Central memory CD8-positive, alpha-beta T cell (primary cell): ENCODE measurements around the gene DHX38.
A peak's percentile ranks its signal among the peaks of the same experiment; 100 is the strongest.

Experiments
- ATAC-seq: fragments of 150-1000 bp; cut with Tn5 transposase; replicated peaks from 2 replicates; pipeline ENCODE4 v1.10.0; 2022; ENCODE audit warnings: mild to moderate bottlenecking, moderate FRiP score, moderate number of reproducible peaks; ENCODE audit not compliant: poor library complexity, severe bottlenecking; ENCODE audit errors: extremely low read depth
- DNase-seq, 2 donors: peaks; one replicate each; pipeline ENCODE4 v3.0.0; 2021; ENCODE audit warnings: low spot score in 2 of 2
- H3K27ac Mint-ChIP-seq: one replicate; pipeline ENCODE4 v1.8.0; 2022; ENCODE audit warnings: low read depth, mild to moderate bottlenecking, moderate library complexity, mixed read lengths
- H3K27me3 Mint-ChIP-seq: one replicate; pipeline ENCODE4 v1.8.0; 2022; ENCODE audit warnings: mixed read lengths
- H3K36me3 Mint-ChIP-seq: one replicate; pipeline ENCODE4 v1.8.0; 2022; ENCODE audit warnings: mild to moderate bottlenecking, moderate library complexity, mixed read lengths; ENCODE audit not compliant: insufficient read depth
- H3K4me1 Mint-ChIP-seq: one replicate; pipeline ENCODE4 v1.8.0; 2022; ENCODE audit warnings: mixed read lengths
- H3K4me3 Mint-ChIP-seq: one replicate; pipeline ENCODE4 v1.8.0; 2022; ENCODE audit warnings: mild to moderate bottlenecking, moderate library complexity, mixed read lengths
- H3K9me3 Mint-ChIP-seq: one replicate; pipeline ENCODE4 v1.8.0; 2022; ENCODE audit warnings: mixed read lengths

Gene DHX38

DNA sequence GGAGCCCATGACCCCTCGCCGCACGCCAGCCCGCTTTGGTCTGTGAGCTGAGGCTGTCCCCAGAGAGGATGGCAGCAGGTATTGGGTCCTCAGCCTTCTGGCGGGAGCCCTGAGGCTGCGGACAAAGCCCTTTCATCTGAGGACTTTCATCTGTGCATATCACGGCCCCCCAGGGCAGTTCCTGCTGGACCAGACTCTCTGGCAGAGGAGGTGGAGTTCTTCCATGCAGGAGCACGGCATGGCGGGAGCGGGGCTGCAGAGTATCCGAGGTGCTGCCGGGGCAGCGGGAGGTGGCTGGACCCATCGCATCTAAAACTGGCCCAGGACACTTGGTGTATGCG is 18.8 kb downstream of the DHX38 start:
- DNase-seq (no peak), ATAC-seq (no peak)
- Mint-ChIP-seq H3K27me3 (no peaks in the 10 kb centered on the region), H3K36me3 (peaks cover 45% of the 10 kb centered on the region), H3K4me3 (no peak overlapping the region), H3K27ac (no peak overlapping the region), H3K4me1 (no peaks in the 10 kb centered on the region), H3K9me3 (no peaks in the 10 kb centered on the region)

DNA sequence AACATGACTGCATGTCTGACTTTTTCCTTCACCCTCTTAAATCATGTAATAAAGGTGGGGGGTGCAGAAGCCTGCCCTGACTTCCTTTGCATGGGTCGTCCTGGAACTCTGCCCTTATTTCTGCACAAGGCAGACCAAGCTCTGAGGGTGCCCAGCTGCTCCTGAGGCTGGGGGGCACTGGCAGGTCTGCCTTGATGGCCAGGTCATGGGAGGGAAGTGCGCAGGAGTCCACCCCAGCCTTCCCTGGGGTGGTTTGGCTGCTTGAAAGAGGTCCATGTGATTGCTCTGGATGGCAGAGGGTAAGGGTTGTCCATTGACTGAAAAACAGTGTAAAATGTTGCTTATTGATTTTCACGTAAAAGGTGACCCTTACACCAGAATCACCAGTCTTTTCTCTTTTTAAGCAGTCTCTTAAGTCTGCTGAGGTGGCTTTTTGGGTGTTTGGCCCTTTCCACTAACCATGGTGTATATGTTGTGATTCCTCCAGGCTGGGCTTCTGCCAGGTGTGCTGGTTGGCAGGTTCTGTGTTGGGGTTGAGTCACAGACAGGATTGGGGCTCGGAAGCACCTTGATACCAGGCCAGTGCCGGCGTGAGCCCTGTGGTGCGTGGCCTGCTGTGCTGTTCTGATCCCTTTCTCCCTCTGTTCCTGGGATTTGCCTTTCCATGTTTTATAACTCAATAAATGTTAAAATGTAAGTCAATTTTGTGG is 19.4 kb downstream of the DHX38 start:
- H3K4me1 Mint-ChIP-seq = no peaks in the 10 kb centered on the region
- no peak overlapping the region for H3K4me3 Mint-ChIP-seq
- no peaks in the 10 kb centered on the region for H3K9me3 Mint-ChIP-seq
- H3K27me3 Mint-ChIP-seq = no peaks in the 10 kb centered on the region
- H3K27ac Mint-ChIP-seq = no peak overlapping the region
- ATAC-seq (no peak), DNase-seq (no peak)
- peaks cover 38% of the 10 kb centered on the region for H3K36me3 Mint-ChIP-seq

GRCh38 chr16:72113616-72113945 is 19.9 kb downstream of the DHX38 start:
- Mint-ChIP-seq H3K9me3 (no peaks in the 10 kb centered on the region), H3K27me3 (no peaks in the 10 kb centered on the region), H3K4me3 (no peak overlapping the region), H3K36me3 (peaks cover 37% of the 10 kb centered on the region), H3K4me1 (no peaks in the 10 kb centered on the region), H3K27ac (no peak overlapping the region)
- no peak for DNase-seq
- no peak for ATAC-seq

DNA sequence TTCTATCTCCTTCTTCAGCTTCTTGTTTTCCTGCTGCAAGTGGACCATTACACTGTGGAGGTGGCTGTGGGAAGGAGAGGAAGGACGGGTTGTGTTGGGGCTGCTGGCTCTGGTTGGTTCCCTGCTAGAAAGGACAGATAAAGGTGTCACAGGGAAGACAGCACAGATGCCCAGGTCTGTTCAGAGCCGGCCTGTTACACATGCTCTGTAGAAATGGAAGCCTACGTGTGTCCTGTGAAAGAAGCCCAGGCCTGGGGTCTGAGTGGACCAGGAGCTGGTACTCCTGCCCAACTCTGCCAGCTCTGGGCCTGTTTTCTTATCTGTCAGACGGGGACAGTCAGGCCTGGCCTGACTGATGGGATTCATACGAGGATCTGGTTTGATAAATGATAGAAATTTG is 26.4 kb downstream of the DHX38 start:
- H3K36me3 Mint-ChIP-seq = no peaks in the 10 kb centered on the region
- H3K9me3 Mint-ChIP-seq = no peaks in the 10 kb centered on the region
- ATAC-seq (no peak), DNase-seq (no peak)
- no peaks in the 10 kb centered on the region for H3K27me3 Mint-ChIP-seq
- no peak overlapping the region for H3K27ac Mint-ChIP-seq
- no peaks in the 10 kb centered on the region for H3K4me1 Mint-ChIP-seq
- H3K4me3 Mint-ChIP-seq = no peak overlapping the region

DNA sequence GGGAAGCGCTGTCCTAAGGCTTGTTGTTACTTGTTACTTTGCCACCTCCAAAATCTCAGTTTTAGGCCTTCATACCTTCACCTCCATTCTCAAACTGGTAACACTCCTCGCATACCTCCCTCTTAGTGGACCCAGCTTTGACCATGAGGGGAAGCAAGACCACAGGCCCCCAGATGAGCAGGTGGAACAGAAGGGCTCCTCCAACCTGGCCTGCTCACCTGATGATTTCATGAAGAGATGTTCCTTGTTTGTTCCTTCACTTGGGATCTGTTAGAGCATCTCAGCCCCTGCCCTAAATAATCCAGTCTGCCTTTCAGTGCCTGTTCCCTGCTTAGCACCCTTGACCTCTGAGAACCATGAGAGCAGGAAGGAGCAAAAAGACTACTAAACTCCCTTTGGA is 28.7 kb downstream of the DHX38 start:
- no peak overlapping the region for H3K4me3 Mint-ChIP-seq
- H3K36me3 Mint-ChIP-seq = no peaks in the 10 kb centered on the region
- H3K27ac Mint-ChIP-seq = no peak overlapping the region
- DNase-seq (no peak), ATAC-seq (no peak)
- H3K9me3 Mint-ChIP-seq = no peaks in the 10 kb centered on the region
- H3K4me1 Mint-ChIP-seq = peaks cover 6% of the 10 kb centered on the region
- no peaks in the 10 kb centered on the region for H3K27me3 Mint-ChIP-seq

DNA sequence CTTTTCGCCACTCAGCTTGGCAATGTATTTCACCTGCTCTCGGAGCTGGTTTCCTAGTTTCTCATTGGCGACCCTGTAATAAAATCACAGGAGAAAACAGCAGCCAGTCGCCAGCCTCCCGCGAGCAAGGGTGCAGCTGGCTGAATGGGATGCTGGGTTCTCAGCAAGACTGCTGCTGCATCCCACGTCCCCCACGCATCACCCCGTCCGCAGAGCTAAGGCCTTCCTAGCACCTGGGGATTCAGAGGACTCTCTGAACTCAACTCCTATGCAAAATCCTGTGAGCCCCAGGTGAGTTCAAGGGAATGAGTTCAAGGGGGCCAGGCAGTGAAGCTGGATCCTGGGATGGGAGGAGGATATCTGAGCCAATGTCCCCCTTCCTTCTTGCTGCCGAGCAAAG is 29.3 kb downstream of the DHX38 start:
- Mint-ChIP-seq H3K4me3 (no peak overlapping the region), H3K27me3 (no peaks in the 10 kb centered on the region), H3K36me3 (no peaks in the 10 kb centered on the region), H3K4me1 (peaks cover 6% of the 10 kb centered on the region), H3K27ac (no peak overlapping the region), H3K9me3 (no peaks in the 10 kb centered on the region)
- ATAC-seq (no peak), DNase-seq (no peak)

DNA sequence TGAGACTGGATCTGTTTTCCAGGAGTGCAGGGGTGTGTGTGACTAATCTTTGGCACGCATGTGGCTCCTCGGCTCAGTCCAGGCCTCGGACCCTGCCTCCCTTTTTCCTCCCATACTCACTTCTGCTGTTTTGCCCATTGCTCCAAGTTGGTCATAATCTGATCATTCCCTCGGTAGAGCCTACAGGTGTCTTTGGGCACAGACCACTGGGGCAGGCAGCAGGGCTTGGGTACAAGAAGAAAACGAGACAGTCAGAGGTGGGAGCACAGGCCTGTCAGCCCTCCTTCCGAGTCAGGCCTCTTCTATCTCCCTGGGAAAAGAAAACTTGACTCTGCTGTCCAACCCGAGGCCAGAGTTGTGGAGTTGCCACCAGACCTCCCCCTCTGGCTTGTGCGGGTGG is 29.8 kb downstream of the DHX38 start:
- Mint-ChIP-seq H3K36me3 (no peaks in the 10 kb centered on the region), H3K4me1 (peaks cover 6% of the 10 kb centered on the region), H3K9me3 (no peaks in the 10 kb centered on the region), H3K27me3 (peaks cover 3% of the 10 kb centered on the region), H3K27ac (no peak overlapping the region), H3K4me3 (no peak overlapping the region)
- ATAC-seq (no peak), DNase-seq (no peak)

DNA sequence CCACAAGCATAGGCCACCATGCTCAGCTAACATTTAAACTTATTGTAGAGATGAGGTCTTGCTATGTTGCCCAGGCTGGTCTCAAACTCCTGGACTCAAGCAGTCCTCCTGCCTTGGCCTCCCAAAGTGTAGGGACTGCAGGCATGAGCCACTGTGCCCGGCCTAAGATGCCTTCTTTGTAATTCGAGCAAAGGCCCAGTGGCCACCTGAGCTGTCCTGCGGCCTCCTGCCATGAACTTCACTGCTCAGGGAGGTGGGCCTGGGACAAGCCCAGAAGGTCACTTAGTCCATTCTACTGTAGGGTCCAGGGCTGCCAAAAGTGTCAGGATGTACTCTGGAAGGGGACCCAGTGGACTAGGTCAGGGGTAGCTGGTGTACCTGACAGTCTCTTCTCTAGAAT is 30.5 kb downstream of the DHX38 start:
- no peaks in the 10 kb centered on the region for H3K9me3 Mint-ChIP-seq
- peaks cover 6% of the 10 kb centered on the region for H3K4me1 Mint-ChIP-seq
- DNase-seq (no peak), ATAC-seq (no peak)
- no peak overlapping the region for H3K4me3 Mint-ChIP-seq
- H3K36me3 Mint-ChIP-seq = no peaks in the 10 kb centered on the region
- no peak overlapping the region for H3K27ac Mint-ChIP-seq
- peaks cover 10% of the 10 kb centered on the region for H3K27me3 Mint-ChIP-seq

DNA sequence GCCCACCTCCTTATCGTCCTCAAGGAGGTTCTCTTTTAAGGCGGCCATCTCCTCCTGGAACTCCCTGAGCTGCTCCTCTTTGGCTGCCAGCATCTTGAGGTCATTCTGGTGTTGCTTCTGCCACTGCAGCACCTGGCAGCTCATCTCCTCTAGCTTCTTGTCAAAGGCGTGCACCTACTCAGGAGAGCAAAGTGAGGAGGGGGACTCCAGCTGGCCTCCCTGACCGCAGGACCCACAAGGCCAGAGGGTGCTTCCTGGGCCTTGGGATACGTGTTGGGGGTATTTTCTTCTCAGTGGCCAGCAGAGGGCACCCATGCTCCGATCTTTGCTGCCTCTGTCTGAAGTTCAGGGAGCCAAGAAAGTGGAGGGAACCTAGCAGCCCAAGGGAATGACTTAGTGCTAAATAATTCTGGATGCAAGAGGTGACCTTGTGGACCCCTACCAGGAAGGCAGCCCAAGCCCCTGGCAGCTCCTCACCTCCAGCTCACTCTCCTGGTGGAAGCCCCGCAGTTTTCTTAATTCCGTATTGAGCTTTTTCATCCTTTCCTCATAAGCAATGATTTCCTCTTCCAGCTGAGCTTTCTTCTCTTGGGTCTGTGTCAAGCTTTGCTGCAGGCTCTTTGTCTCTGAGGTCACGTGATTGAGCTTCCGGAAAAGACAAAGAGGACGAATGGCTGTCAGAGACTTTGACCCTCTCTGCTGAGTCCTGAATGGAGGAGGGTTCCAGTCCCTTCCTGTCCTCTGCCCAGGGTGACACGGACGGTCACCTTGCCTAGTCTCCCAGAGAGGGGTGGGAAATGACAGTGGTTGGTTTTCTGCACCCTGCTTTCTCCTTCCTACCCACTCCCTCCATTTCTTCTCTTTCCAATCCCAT is 31.4 kb downstream of the DHX38 start:
- no peak for ATAC-seq
- Mint-ChIP-seq H3K4me3 (no peak overlapping the region), H3K27ac (no peak overlapping the region), H3K36me3 (no peaks in the 10 kb centered on the region), H3K4me1 (peaks cover 6% of the 10 kb centered on the region), H3K27me3 (peaks cover 13% of the 10 kb centered on the region), H3K9me3 (no peaks in the 10 kb centered on the region)
- DNase-seq = peak in 1 of 2 donors; percentile 50

DNA sequence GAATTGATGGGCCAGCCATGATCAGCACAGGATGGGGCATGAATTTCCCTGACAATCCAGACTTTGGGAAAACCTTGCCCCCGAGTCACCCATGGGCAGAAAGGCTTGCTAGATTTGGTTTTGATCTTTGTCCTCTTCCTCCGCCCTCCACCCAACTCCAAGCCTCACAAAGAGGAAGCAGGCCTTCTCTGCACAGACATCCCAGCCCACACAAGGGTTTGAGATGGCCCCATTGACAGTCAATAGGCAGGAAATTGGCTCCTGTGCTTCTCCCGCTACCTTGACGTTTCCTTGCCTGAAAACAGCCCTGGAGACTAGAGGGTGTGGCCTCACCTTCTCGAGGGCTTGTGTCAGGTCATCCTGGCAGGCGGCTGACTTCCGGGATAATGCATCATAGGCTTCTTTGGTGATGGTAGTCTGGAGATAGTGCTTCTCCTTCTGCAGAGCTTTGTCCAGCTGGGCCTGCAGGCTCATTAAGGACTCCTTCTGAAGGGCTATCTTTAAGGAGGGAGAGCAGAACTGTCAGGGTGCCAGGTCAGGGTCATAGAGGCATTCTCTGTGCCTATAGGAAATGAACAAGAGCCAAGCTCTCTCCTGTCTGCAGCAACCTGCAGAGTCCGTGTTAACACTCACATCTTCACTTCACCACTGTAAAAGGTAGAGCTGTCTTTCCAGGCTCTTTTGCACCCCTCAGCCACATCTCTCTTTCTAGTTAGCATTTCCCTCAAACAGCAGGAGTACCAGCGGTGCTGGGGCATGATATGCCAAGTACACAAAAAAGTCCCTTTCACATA is 32.2 kb downstream of the DHX38 start:
- peaks cover 6% of the 10 kb centered on the region for H3K4me1 Mint-ChIP-seq
- no peak overlapping the region for H3K4me3 Mint-ChIP-seq
- H3K27ac Mint-ChIP-seq = no peak overlapping the region
- no peak for ATAC-seq
- peaks cover 13% of the 10 kb centered on the region for H3K27me3 Mint-ChIP-seq
- no peak for DNase-seq
- H3K9me3 Mint-ChIP-seq = no peaks in the 10 kb centered on the region
- no peaks in the 10 kb centered on the region for H3K36me3 Mint-ChIP-seq

- Mint-ChIP-seq H3K36me3 (no peaks in the 10 kb centered on the region), H3K9me3 (no peaks in the 10 kb centered on the region), H3K27me3 (peaks cover 13% of the 10 kb centered on the region), H3K27ac (no peak overlapping the region), H3K4me3 (no peak overlapping the region), H3K4me1 (peaks cover 6% of the 10 kb centered on the region)
- ATAC-seq = no peak
- no peak for DNase-seq
Observed at GRCh38 chr16:72126429-72126765, 32.8 kb downstream of the DHX38 start.

DNA sequence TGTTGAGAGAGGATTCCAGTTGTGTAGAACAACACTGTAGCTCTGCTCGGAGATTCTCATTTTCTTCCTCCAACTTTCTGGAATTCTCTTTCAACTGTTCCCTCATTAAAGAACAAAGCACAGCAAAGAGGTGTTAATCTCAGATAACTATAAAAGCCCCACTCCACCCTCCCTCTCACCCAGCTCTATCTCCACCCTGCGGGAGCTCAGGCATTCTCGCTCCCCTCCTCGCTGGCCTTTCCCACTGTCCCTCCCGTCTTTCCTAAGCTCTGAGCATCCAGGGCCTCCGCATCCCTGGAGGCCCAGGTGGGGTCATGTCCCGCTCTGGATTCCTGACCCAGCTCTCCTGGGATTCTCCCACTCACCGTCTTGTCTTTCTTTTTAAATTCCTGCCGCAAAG is 35.1 kb downstream of the DHX38 start:
- Mint-ChIP-seq H3K27me3 (peaks cover 13% of the 10 kb centered on the region), H3K9me3 (no peaks in the 10 kb centered on the region), H3K4me1 (peaks cover 6% of the 10 kb centered on the region), H3K27ac (no peak overlapping the region), H3K4me3 (no peak overlapping the region), H3K36me3 (no peaks in the 10 kb centered on the region)
- ATAC-seq (no peak), DNase-seq (no peak)
